SK-N-SH treated with all-trans-retinoic acid at 6 μM for 48 hours (cell line): ENCODE results near the gene CUEDC1.
"Not testable (repeated sequence)": the region's sequence is repeated elsewhere in the genome, so short reads cannot be mapped to it uniquely, and the experiment has no call there.

Experiments
- ATAC-seq: fragments of 200-7000 bp; cut with Tn5 transposase; 3 replicates; pipeline ENCODE4 v1.9.1; 2020; ENCODE audit warnings: mild to moderate bottlenecking, moderate library complexity
- ARNTL ChIP-seq: fragments of 450-650 bp; formaldehyde crosslinking; IDR thresholded peaks from 2 replicates; pipeline ENCODE4 v1.5.0; 2020; ENCODE audit warnings: low read depth, mild to moderate bottlenecking, moderate library complexity, borderline replicate concordance
- BACH2 ChIP-seq: fragments of 250-450 bp; sonication (Bioruptor Pico); IDR thresholded peaks from 2 replicates; pipeline ENCODE4 v1.9.0; 2021; ENCODE audit warnings: mild to moderate bottlenecking, borderline replicate concordance
- CSDC2 ChIP-seq: fragments of 250-450 bp; sonication (Bioruptor Pico); IDR thresholded peaks from 2 replicates; pipeline ENCODE4 v1.5.0; 2020; ENCODE audit warnings: mild to moderate bottlenecking, moderate library complexity
- ESRRG ChIP-seq: fragments of 250-450 bp; sonication (Bioruptor Pico); IDR thresholded peaks from 2 replicates; pipeline ENCODE4 v1.6.1; 2021; ENCODE audit warnings: mild to moderate bottlenecking
- GLIS3 ChIP-seq: fragments of 250-450 bp; sonication (Bioruptor Pico); IDR thresholded peaks from 2 replicates; pipeline ENCODE4 v1.5.0; 2020; ENCODE audit warnings: mild to moderate bottlenecking, moderate library complexity
- ISL1 ChIP-seq: fragments of 250-450 bp; sonication (Bioruptor Pico); IDR thresholded peaks from 2 replicates; pipeline ENCODE4 v2.1.2; 2022; ENCODE audit warnings: mild to moderate bottlenecking, moderate library complexity
- PPARA ChIP-seq: fragments of 250-450 bp; sonication (Bioruptor Pico); IDR thresholded peaks from 2 replicates; pipeline ENCODE4 v1.5.0; 2020; ENCODE audit warnings: mild to moderate bottlenecking, borderline replicate concordance
- RARB ChIP-seq: fragments of 250-450 bp; sonication (Bioruptor Pico); IDR thresholded peaks from 2 replicates; pipeline ENCODE4 v1.8.0; 2021; ENCODE audit warnings: mild to moderate bottlenecking, moderate library complexity
- SNAI2 ChIP-seq: fragments of 250-450 bp; sonication (Bioruptor Pico); IDR thresholded peaks from 2 replicates; pipeline ENCODE4 v1.5.0; 2020; ENCODE audit warnings: mild to moderate bottlenecking, moderate library complexity
- TCF4 ChIP-seq: fragments of 250-450 bp; sonication (Bioruptor Pico); IDR thresholded peaks from 2 replicates; pipeline ENCODE4 v1.8.0; 2021; ENCODE audit warnings: mild to moderate bottlenecking, moderate library complexity, borderline replicate concordance
- TOX ChIP-seq: fragments of 250-450 bp; sonication (Bioruptor Pico); IDR thresholded peaks from 2 replicates; pipeline ENCODE4 v1.8.0; 2021; ENCODE audit warnings: mild to moderate bottlenecking, moderate library complexity, borderline replicate concordance
- ZC3H10 ChIP-seq: fragments of 250-450 bp; sonication (Bioruptor Pico); IDR thresholded peaks from 2 replicates; pipeline ENCODE4 v1.5.1; 2021; ENCODE audit warnings: mild to moderate bottlenecking, moderate library complexity
- ZFP3 ChIP-seq: fragments of 250-450 bp; sonication (Bioruptor Pico); IDR thresholded peaks from 2 replicates; pipeline ENCODE4 v1.5.0; 2020; ENCODE audit warnings: mild to moderate bottlenecking, moderate library complexity
- ZNF70 ChIP-seq: fragments of 450-650 bp; formaldehyde crosslinking; IDR thresholded peaks from 2 replicates; pipeline ENCODE4 v1.5.0; 2020; ENCODE audit warnings: mild to moderate bottlenecking, moderate library complexity
- ZNF8 ChIP-seq: fragments of 450-650 bp; formaldehyde crosslinking; IDR thresholded peaks from 2 replicates; pipeline ENCODE4 v1.5.0; 2020; ENCODE audit warnings: mild to moderate bottlenecking, moderate library complexity
- TF ChIP-seq, protein P1 (sequence below): fragments of 250-450 bp; sonication (Bioruptor Pico); IDR thresholded peaks from 2 replicates; pipeline ENCODE4 v1.8.0; 2020; ENCODE audit warnings: mild to moderate bottlenecking, moderate library complexity, borderline replicate concordance
- TF ChIP-seq, protein P2 (sequence below): fragments of 250-450 bp; sonication (Bioruptor Pico); IDR thresholded peaks from 2 replicates; pipeline ENCODE4 v1.5.0; 2020; ENCODE audit warnings: mild to moderate bottlenecking, moderate library complexity
- TF ChIP-seq, protein P3 (sequence below): fragments of 250-450 bp; sonication (Bioruptor Pico); IDR thresholded peaks from 2 replicates; pipeline ENCODE4 v1.8.0; 2021; ENCODE audit warnings: low read depth, mild to moderate bottlenecking, moderate library complexity, borderline replicate concordance
- TF ChIP-seq, protein P4 (sequence below): fragments of 250-450 bp; sonication (Bioruptor Pico); IDR thresholded peaks from 2 replicates; pipeline ENCODE4 v1.5.1; 2021; ENCODE audit warnings: mild to moderate bottlenecking, moderate library complexity

CUEDC1 gene

DNA sequence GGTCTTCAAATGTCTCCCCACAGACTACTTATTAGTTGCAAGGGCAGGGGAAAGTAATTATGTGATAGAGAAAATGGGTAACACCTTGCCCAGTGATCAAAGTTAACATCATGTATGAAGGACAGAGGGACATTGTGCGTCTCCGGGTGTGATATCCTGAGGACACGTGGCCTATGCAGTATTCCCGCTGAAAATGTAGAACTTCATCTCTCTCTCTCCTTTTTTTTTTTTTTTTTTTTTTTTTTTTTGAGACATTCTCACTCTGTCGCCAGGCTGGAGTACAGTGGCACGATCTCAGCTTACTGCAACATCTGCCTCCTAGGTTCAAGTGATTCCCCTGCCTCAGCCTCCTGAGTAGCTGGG is 7.9 kb upstream of the CUEDC1 start:
- TF ChIP-seq ARNTL (CRISPR knock-in tag), result no peak
- no peak for ATAC-seq

- no peak for ATAC-seq
- TF ChIP-seq TCF4 (no peak), ZNF8 (CRISPR knock-in tag) (no peak), RARB (CRISPR knock-in tag) (no peak), SNAI2 (CRISPR knock-in tag) (no peak), ESRRG (no peak), GLIS3 (CRISPR knock-in tag) (no peak), ZNF70 (no peak), ZC3H10 (no peak), ARNTL (CRISPR knock-in tag) (no peak)
- TF ChIP-seq, protein P1, sequence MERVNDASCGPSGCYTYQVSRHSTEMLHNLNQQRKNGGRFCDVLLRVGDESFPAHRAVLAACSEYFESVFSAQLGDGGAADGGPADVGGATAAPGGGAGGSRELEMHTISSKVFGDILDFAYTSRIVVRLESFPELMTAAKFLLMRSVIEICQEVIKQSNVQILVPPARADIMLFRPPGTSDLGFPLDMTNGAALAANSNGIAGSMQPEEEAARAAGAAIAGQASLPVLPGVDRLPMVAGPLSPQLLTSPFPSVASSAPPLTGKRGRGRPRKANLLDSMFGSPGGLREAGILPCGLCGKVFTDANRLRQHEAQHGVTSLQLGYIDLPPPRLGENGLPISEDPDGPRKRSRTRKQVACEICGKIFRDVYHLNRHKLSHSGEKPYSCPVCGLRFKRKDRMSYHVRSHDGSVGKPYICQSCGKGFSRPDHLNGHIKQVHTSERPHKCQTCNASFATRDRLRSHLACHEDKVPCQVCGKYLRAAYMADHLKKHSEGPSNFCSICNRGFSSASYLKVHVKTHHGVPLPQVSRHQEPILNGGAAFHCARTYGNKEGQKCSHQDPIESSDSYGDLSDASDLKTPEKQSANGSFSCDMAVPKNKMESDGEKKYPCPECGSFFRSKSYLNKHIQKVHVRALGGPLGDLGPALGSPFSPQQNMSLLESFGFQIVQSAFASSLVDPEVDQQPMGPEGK (CRISPR knock-in tag), result no peak
- TF ChIP-seq, protein P2, sequence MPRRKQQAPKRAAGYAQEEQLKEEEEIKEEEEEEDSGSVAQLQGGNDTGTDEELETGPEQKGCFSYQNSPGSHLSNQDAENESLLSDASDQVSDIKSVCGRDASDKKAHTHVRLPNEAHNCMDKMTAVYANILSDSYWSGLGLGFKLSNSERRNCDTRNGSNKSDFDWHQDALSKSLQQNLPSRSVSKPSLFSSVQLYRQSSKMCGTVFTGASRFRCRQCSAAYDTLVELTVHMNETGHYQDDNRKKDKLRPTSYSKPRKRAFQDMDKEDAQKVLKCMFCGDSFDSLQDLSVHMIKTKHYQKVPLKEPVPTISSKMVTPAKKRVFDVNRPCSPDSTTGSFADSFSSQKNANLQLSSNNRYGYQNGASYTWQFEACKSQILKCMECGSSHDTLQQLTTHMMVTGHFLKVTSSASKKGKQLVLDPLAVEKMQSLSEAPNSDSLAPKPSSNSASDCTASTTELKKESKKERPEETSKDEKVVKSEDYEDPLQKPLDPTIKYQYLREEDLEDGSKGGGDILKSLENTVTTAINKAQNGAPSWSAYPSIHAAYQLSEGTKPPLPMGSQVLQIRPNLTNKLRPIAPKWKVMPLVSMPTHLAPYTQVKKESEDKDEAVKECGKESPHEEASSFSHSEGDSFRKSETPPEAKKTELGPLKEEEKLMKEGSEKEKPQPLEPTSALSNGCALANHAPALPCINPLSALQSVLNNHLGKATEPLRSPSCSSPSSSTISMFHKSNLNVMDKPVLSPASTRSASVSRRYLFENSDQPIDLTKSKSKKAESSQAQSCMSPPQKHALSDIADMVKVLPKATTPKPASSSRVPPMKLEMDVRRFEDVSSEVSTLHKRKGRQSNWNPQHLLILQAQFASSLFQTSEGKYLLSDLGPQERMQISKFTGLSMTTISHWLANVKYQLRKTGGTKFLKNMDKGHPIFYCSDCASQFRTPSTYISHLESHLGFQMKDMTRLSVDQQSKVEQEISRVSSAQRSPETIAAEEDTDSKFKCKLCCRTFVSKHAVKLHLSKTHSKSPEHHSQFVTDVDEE (CRISPR knock-in tag), result no peak
- TF ChIP-seq, protein P3, sequence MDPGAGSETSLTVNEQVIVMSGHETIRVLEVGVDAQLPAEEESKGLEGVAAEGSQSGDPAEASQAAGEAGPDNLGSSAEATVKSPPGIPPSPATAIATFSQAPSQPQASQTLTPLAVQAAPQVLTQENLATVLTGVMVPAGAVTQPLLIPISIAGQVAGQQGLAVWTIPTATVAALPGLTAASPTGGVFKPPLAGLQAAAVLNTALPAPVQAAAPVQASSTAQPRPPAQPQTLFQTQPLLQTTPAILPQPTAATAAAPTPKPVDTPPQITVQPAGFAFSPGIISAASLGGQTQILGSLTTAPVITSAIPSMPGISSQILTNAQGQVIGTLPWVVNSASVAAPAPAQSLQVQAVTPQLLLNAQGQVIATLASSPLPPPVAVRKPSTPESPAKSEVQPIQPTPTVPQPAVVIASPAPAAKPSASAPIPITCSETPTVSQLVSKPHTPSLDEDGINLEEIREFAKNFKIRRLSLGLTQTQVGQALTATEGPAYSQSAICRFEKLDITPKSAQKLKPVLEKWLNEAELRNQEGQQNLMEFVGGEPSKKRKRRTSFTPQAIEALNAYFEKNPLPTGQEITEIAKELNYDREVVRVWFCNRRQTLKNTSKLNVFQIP (CRISPR knock-in tag), result no peak
- TF ChIP-seq, all 23 proteins: peak for 0
Measured at GRCh38 chr17:57962279-57963148, 7.3 kb upstream of the CUEDC1 start.

DNA sequence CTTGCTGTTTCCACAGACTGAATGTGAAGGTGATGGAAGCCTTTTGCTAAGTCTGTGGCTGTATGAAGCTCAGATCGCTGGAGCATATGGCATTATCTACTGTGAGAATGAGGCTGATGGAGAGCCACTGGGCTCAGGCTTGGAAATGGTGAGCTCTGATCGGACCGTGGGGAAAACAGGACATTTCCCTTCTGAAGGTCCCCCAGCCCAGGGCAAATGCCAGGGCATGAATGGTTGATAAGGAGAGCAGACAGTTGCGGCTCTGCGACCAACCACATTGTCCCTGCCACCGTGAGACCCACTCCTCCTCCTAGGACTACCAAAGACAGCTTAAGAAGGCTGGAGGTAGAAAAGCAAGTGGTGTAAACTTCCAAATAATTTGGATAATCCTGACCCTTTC is 4.7 kb upstream of the CUEDC1 start:
- ATAC-seq, result no peak
- no peak for TF ChIP-seq CSDC2
- no peak for TF ChIP-seq GLIS3 (CRISPR knock-in tag)
- no peak for TF ChIP-seq BACH2
- TF ChIP-seq ZFP3 (CRISPR knock-in tag), result no peak
- TF ChIP-seq ISL1 (CRISPR knock-in tag), result no peak
- TF ChIP-seq, protein P4, sequence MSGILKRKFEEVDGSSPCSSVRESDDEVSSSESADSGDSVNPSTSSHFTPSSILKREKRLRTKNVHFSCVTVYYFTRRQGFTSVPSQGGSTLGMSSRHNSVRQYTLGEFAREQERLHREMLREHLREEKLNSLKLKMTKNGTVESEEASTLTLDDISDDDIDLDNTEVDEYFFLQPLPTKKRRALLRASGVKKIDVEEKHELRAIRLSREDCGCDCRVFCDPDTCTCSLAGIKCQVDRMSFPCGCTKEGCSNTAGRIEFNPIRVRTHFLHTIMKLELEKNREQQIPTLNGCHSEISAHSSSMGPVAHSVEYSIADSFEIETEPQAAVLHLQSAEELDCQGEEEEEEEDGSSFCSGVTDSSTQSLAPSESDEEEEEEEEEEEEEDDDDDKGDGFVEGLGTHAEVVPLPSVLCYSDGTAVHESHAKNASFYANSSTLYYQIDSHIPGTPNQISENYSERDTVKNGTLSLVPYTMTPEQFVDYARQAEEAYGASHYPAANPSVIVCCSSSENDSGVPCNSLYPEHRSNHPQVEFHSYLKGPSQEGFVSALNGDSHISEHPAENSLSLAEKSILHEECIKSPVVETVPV (CRISPR knock-in tag), result no peak

- not testable (repeated sequence) for ATAC-seq
Measured at GRCh38 chr17:57958391-57958790, 3.2 kb upstream of the CUEDC1 start.

DNA sequence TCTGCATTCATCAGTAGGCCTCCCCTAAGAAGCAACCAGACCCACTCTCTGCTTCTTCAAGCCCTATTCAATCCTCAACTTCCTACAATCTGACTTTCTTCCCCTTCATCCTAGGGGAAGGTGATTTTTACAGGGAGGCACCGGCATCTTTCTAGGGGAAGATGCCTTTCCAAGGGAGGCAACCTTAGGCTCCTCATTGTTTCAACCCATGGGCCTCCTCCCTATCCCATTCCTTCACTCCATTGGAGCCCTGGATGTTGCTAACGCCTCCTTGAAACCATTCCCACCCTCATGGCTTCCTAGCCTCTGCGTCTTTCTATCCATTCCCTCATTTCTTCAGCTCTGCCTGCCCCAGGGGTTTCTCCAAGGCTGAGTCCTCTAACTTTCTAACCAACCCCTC is 2.7 kb upstream of the CUEDC1 start:
- ATAC-seq, result no peak
- no peak for TF ChIP-seq RARB (CRISPR knock-in tag)
- TF ChIP-seq ESRRG, result no peak
- TF ChIP-seq, protein P4 (CRISPR knock-in tag), result no peak
- no peak for TF ChIP-seq PPARA (CRISPR knock-in tag)
- no peak for TF ChIP-seq GLIS3 (CRISPR knock-in tag)
- no peak for TF ChIP-seq ZFP3 (CRISPR knock-in tag)
- TF ChIP-seq, protein P3 (CRISPR knock-in tag), result no peak
- no peak for TF ChIP-seq ISL1 (CRISPR knock-in tag)
- TF ChIP-seq ARNTL (CRISPR knock-in tag), result no peak
- no peak for TF ChIP-seq ZC3H10
- no peak for TF ChIP-seq TOX (CRISPR knock-in tag)
- TF ChIP-seq CSDC2, result no peak
- TF ChIP-seq ZNF8 (CRISPR knock-in tag), result no peak
